NB4 (cell line): Measurements from ENCODE around the gene PAIP2B.

Source experiments
- DNase-seq: peaks from one replicate; pipeline ENCODE4 v3.0.0; 2010; ENCODE audit warnings: low read depth
- H3K4me3 ChIP-seq: one replicate; pipeline ENCODE4 v1.5.1; 2011; ENCODE audit warnings: mild to moderate bottlenecking, low read depth, low read length, moderate library complexity
- MYC ChIP-seq: IDR thresholded peaks from 2 replicates; pipeline ENCODE4 v1.6.1; 2011; ENCODE audit warnings: low read depth, low read length
- POLR2A ChIP-seq: IDR thresholded peaks from 2 replicates; pipeline ENCODE4 v1.6.1; 2011; ENCODE audit warnings: mild to moderate bottlenecking; ENCODE audit not compliant: insufficient read length; ENCODE audit errors: extremely low read depth
- TF ChIP-seq, protein P1 (sequence below): IDR thresholded peaks from 2 replicates; pipeline ENCODE4 v1.6.1; 2011; ENCODE audit warnings: low read depth, low read length
- TF ChIP-seq, protein P2 (sequence below): IDR thresholded peaks from one replicate; pipeline ENCODE4 v1.5.1; 2012; ENCODE audit warnings: low read depth, low read length

PAIP2B gene, protein sequence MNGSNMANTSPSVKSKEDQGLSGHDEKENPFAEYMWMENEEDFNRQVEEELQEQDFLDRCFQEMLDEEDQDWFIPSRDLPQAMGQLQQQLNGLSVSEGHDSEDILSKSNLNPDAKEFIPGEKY

DNA sequence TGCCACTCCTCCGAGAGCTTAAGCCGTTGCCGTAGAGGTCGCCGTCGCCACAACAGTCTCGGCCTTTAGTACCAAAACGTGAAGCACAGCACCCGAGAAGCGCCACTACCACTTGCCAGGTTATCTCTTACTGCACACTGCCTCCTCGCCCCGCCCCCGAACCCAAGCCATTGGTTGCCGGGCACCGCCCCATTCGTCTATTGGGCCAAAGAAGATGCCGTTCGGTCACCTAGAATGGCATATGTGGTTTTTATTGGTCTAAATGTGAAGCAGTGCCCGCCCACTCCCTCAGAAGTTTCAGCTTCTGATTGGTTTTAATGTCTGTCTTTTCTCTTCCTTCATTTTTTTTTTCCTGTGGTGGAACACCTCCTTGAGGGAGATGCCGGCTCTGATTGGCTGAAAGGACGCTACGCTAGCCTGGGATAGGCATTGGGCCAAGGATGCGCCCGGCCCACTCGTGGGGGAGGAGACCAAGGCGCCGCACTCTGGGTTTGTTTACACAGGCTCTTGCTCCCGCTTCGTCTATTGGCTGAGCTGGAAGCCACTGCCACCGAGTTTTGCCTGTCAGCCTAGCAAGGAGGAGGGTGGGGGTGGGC lies at the start of gene PAIP2B:
PAIP2B (minus strand) TSS at position 139 of the 596 bp plus-strand sequence. CDS start 24,514 bp downstream, outside the sequence.
- TF ChIP-seq MYC (no peak), POLR2A (peak; percentile 58)
- TF ChIP-seq, protein P1, sequence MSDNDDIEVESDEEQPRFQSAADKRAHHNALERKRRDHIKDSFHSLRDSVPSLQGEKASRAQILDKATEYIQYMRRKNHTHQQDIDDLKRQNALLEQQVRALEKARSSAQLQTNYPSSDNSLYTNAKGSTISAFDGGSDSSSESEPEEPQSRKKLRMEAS: 0 out of 2 replicates have a peak, but pooled peaks have one; percentile 1
- TF ChIP-seq, protein P2, sequence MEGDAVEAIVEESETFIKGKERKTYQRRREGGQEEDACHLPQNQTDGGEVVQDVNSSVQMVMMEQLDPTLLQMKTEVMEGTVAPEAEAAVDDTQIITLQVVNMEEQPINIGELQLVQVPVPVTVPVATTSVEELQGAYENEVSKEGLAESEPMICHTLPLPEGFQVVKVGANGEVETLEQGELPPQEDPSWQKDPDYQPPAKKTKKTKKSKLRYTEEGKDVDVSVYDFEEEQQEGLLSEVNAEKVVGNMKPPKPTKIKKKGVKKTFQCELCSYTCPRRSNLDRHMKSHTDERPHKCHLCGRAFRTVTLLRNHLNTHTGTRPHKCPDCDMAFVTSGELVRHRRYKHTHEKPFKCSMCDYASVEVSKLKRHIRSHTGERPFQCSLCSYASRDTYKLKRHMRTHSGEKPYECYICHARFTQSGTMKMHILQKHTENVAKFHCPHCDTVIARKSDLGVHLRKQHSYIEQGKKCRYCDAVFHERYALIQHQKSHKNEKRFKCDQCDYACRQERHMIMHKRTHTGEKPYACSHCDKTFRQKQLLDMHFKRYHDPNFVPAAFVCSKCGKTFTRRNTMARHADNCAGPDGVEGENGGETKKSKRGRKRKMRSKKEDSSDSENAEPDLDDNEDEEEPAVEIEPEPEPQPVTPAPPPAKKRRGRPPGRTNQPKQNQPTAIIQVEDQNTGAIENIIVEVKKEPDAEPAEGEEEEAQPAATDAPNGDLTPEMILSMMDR: no peak
- DNase-seq: peak; percentile 99
- peak within 1 kb of the TSS; percentile 72 for H3K4me3 ChIP-seq

DNA sequence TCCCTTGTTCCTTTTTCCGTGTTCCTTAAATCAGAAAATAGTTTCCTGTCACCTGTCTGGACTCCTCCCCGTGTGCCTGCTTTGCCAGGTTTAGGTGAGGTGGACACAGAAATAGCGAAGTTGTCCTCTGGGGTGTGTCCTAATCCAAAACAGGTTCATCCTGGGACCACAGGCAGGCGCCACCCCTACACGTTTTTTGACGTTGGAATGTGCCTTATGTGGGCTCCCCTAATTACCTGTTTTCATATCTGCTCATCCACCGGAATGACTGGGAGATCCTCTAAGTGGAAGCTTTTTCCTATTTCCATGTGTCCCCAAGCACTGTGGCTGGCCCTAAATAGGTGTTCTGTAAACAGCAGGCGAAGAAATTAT lies 49.0 kb upstream of the PAIP2B start:
- H3K4me3 ChIP-seq: peak overlapping the region; percentile 49
- TF ChIP-seq, protein P2: peak; percentile 0
- TF ChIP-seq, protein P1: no peak
- DNase-seq: no peak

DNA sequence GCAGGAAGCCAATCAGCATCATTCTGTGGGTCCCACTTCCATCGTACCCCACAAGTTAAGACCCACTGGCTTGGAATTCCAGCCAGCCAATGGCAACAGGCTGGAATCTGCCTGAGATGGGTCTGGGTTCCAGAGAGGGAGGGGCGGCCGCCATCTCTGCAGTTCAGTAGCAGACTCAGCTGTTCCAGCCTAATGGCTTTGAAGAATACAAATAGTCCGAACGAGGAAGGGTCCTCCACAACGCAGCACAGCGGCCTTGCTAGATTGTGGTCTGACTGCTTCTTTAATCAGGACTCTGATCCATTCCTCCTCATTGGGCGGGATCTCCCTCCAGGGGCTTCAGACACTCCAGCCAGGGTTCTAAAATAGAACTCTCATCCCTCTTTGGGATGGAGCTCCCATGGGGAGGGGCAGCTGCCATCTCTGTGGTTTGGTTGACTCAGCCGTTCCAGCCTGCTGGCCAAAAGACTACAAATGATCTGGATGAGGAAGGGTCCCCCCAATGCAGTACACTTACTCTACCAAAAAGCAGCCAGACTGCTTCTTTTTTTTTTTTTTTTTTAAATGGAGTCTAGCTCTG lies 42.7 kb upstream of the PAIP2B start:
- TF ChIP-seq MYC: no peak
- TF ChIP-seq, protein P1: no peak
- TF ChIP-seq POLR2A: no peak
- TF ChIP-seq, protein P2: no peak
- no peak for DNase-seq
- no peak overlapping the region for H3K4me3 ChIP-seq

DNA sequence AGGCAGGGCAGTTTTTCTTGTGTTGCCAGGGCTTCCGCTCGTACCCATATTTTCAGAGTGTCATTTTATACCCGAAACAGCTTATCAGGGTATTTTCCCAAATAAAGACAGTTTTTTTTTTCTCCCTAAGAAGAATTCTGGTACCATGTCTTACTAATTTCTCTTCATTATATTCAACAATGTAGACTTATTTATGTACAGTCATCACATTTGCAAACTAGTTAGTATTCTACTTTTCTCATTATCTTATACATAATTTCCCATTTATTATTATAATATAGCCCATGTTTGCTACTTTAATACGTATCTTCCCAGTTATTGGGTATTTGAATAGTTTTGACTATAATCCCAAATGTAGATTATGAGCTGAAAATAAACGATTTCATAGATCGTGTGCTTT lies 36.5 kb upstream of the PAIP2B start:
- no peak for DNase-seq
- TF ChIP-seq, protein P1: no peak
- TF ChIP-seq MYC (no peak), POLR2A (no peak)
- TF ChIP-seq, protein P2: no peak
- H3K4me3 ChIP-seq: no peak overlapping the region

DNA sequence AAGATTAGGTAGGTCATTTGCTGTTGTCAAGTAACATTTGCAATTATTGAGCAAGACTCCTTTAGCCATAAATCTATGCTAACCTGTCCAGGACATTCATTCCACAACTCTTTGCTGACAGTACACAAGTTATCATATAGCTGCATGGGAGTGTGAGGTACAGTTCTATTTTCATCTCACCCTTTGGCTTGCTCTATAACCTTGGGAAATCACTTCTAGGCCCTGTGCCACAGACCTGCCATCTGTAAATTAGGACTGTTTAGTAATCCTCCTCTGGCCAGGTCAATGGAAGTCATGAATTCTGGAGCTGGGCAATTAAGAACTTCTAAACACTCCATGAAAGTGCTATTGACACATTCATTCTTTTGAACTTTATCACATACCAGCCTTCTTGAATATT lies 34.6 kb upstream of the PAIP2B start:
- DNase-seq: no peak
- H3K4me3 ChIP-seq: no peak overlapping the region
- TF ChIP-seq POLR2A: no peak
- TF ChIP-seq, protein P1: no peak
- no peak for TF ChIP-seq MYC
- TF ChIP-seq, protein P2: no peak
